Keratinocyte (primary cell): ENCODE measurements around the gene ODAD2. TPM values are rescaled to one million over a fixed set of nuclear protein-coding genes. Genes with fewer than 3 reads are reported as not detected.

Source experiments
- DNase-seq: peaks from one replicate; pipeline ENCODE4 v3.0.0-alpha.2; 2011; ENCODE audit warnings: low read depth, missing footprints, low spot score
- FAIRE-seq: peaks from 2 replicates; lab custom pipeline; 2011; peaks lifted over from hg19 to GRCh38; lab: Jason Lieb, UNC
- H2AFZ ChIP-seq: 2 replicates; pipeline ENCODE4 v1.6.0; 2012; ENCODE audit warnings: low read length, control low read depth, inconsistent platforms; ENCODE audit not compliant: control insufficient read depth
- H3K27ac ChIP-seq: 2 replicates; pipeline ENCODE4 v1.5.1; 2011; ENCODE audit warnings: low read length; ENCODE audit not compliant: control insufficient read depth, insufficient read depth
- H3K27me3 ChIP-seq: 3 replicates; pipeline ENCODE4 v1.6.0; 2011; ENCODE audit warnings: low read length; ENCODE audit not compliant: control insufficient read depth, insufficient read depth; ENCODE audit errors: extremely low read depth
- H3K36me3 ChIP-seq, 2 experiments: 2 replicates in 1 of 2; 3 replicates in 1 of 2; pipeline ENCODE4 v1.5.1; 2011; ENCODE audit warnings: low read length in 2 of 2, mild to moderate bottlenecking in 1 of 2; ENCODE audit not compliant: control insufficient read depth in 2 of 2, insufficient read depth in 2 of 2; ENCODE audit errors: extremely low read depth in 1 of 2
- H3K4me1 ChIP-seq: 3 replicates; pipeline ENCODE4 v1.5.1; 2011; ENCODE audit warnings: low read length; ENCODE audit not compliant: control insufficient read depth, insufficient read depth; ENCODE audit errors: extremely low read depth
- H3K4me2 ChIP-seq: 3 replicates; pipeline ENCODE4 v1.6.0; 2011; ENCODE audit warnings: low read depth, low read length; ENCODE audit not compliant: control insufficient read depth, insufficient read depth; ENCODE audit errors: extremely low read depth
- H3K4me3 ChIP-seq, 3 experiments: fragments of 200-600 bp in 1 of 3; sonication (generic) in 1 of 3; 2 replicates in 2 of 3; 3 replicates in 1 of 3; pipeline ENCODE4 v1.5.1; 2011 to 2016; ENCODE audit warnings: low read length in 3 of 3, mild to moderate bottlenecking in 3 of 3, control low read depth in 2 of 3, inconsistent platforms in 1 of 3, low read depth in 1 of 3, mixed read lengths in 1 of 3, mixed run types in 1 of 3, moderate library complexity in 1 of 3; ENCODE audit not compliant: control insufficient read depth in 2 of 3, insufficient read depth in 2 of 3; ENCODE audit errors: extremely low read depth in 1 of 3
- H3K79me2 ChIP-seq: 2 replicates; pipeline ENCODE4 v1.6.0; 2012; ENCODE audit warnings: low read length; ENCODE audit not compliant: control insufficient read depth, insufficient read depth
- H3K9ac ChIP-seq: 3 replicates; pipeline ENCODE4 v1.6.0; 2011; ENCODE audit warnings: low read length; ENCODE audit not compliant: control insufficient read depth, insufficient read depth; ENCODE audit errors: extremely low read depth
- H3K9me1 ChIP-seq: 3 replicates; pipeline ENCODE4 v1.6.0; 2011; ENCODE audit warnings: low read length; ENCODE audit not compliant: control insufficient read depth, insufficient read depth; ENCODE audit errors: extremely low read depth
- H3K9me3 ChIP-seq: 2 replicates; pipeline ENCODE4 v1.5.1; 2012; ENCODE audit warnings: low read depth, low read length; ENCODE audit not compliant: control insufficient read depth
- H4K20me1 ChIP-seq: 3 replicates; pipeline ENCODE4 v1.6.0; 2011; ENCODE audit warnings: low read length; ENCODE audit not compliant: control insufficient read depth, insufficient read depth; ENCODE audit errors: extremely low read depth
- EZH2 ChIP-seq: IDR thresholded peaks from one replicate; pipeline ENCODE4 v1.6.1; 2012; ENCODE audit warnings: inconsistent platforms, mild to moderate bottlenecking, low read length, moderate library complexity
- dilution Hi-C: fragments of 300-500 bp; cut with MboI; formaldehyde crosslinking; loops from one replicate; pipeline ENCODE4 v1.7.0; 2020; ENCODE audit warnings: low sequenced_read_pairs; ENCODE audit not compliant: extremely low pct_ligation_motif_present
- polyA plus RNA-seq, 5 experiments: library from polyadenylated mRNA; depleted of rRNA in 3 of 5; stranded (reverse) in 3 of 5; stranded (forward) in 1 of 5; unstranded in 1 of 5; fragments of >200 nt; gene quantifications; 1 replicate in 1 of 5; 2 replicates in 3 of 5; 3 replicates in 1 of 5; pipeline versions ENCODE4 v1.2.1 to v1.2.3, GENCODE V29; 2011 to 2012; ENCODE audit warnings: missing spikeins in 2 of 5, low read depth in 1 of 5, low replicate concordance in 1 of 5
- TF ChIP-seq, protein P1 (sequence below), 3 experiments: IDR thresholded peaks in 1 of 3; conservative IDR thresholded peaks in 1 of 3; optimal IDR thresholded peaks in 1 of 3; 2 replicates in 2 of 3; 3 replicates in 1 of 3; pipeline versions ENCODE3 to v1.5.1; 2011; ENCODE audit warnings: low read length in 3 of 3, mild to moderate bottlenecking in 3 of 3, moderate library complexity in 2 of 3, control low read depth in 1 of 3, inconsistent platforms in 1 of 3; ENCODE audit not compliant: insufficient read depth in 2 of 3; ENCODE audit errors: extremely low read depth in 1 of 3

ODAD2 gene
- polyA plus RNA-seq, 1 donor (not counting 4 experiments of a cell fraction or from before 2014, with no cell fraction given): not detected

DNA sequence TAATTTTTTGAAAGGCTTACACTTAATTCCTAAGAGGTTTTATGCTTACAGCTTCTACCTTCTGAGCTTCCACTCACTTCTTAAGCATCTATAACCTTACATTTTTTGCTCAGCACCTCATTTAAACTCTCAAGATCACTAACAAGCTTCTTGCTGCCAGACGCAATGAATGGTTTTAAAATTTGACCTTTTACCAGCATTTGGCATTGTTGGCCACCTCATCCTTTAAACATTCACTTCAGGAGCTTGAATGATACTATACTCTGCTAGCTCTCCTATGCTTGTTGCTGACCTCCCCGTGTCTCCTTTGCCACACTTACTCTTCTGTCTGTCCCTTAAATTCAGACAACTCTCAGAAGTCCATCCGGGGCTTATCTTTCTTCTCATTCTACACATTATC lies 37.7 kb upstream of the ODAD2 start:
- no peak for DNase-seq
- H3K4me3 ChIP-seq: no peak overlapping the region
- H3K9me1 ChIP-seq: no peaks in the 10 kb centered on the region
- H4K20me1 ChIP-seq: no peaks in the 10 kb centered on the region
- H3K36me3 ChIP-seq: no peaks in the 10 kb centered on the region
- no peaks in the 10 kb centered on the region for H3K4me1 ChIP-seq
- H3K4me2 ChIP-seq: no peak overlapping the region
- FAIRE-seq: no peak
- no peaks in the 10 kb centered on the region for H3K9me3 ChIP-seq
- no peak for TF ChIP-seq EZH2
- TF ChIP-seq, protein P1, sequence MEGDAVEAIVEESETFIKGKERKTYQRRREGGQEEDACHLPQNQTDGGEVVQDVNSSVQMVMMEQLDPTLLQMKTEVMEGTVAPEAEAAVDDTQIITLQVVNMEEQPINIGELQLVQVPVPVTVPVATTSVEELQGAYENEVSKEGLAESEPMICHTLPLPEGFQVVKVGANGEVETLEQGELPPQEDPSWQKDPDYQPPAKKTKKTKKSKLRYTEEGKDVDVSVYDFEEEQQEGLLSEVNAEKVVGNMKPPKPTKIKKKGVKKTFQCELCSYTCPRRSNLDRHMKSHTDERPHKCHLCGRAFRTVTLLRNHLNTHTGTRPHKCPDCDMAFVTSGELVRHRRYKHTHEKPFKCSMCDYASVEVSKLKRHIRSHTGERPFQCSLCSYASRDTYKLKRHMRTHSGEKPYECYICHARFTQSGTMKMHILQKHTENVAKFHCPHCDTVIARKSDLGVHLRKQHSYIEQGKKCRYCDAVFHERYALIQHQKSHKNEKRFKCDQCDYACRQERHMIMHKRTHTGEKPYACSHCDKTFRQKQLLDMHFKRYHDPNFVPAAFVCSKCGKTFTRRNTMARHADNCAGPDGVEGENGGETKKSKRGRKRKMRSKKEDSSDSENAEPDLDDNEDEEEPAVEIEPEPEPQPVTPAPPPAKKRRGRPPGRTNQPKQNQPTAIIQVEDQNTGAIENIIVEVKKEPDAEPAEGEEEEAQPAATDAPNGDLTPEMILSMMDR (optimal IDR thresholded peaks at IDR 0.05 in 1 of 3, IDR thresholded peaks at IDR 0.05 in 1 of 3, conservative IDR thresholded peaks at IDR 0.05 in 1 of 3; ENCODE audit: extremely low read depth in 1 of 3, insufficient read depth in 2 of 3, low read length in 3 of 3): no peak
- H3K27ac ChIP-seq: no peak overlapping the region
- H2AFZ ChIP-seq: no peak overlapping the region
- H3K9ac ChIP-seq: no peak overlapping the region
- dilution Hi-C loops: no loop called here
- H3K27me3 ChIP-seq: no peaks in the 10 kb centered on the region
- no peaks in the 10 kb centered on the region for H3K79me2 ChIP-seq

DNA sequence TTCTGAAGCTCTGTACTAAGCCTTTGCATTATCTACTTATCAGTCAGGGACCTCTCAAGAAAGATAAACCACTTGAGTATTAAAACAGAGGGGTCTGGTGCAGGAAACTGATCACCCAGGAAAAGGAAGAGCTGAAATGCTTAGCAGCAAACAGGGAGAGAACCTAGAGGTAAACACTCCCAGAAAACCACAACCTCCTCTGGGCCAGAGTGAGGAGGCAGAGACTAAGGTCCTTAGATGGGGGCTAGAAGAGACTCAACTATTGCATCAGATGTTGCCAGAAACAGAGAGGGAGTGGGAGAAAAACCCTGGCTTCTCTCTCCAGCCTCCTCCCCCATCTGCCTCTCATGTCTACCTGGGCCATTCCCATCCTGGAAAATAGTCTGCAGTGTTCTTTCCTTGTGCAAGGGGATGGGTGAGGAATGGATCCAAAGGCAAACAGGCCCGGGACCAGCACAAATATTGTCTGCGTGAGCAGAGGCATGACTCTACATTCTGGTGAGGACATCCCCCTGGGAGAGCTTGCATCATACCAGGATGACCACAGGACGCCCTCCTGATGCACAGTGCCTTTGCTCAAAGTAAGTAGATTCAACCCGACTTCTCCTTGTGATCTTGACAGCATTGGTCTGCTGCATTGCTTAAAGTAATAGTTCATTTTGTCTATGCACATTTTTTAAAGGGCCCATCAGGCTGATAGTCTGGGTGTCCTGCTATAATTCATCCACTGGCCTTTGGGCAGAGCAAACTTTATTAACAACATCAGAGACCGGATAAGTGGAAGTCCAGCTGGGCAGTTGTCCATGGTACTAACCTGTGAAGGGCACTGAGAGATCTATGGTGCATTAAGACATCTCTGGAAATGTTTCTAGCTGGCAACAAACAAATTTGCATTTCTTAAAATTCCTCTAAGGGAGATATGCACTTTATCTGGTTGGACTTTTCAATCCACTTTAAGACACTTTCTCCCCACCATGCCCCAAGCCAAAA lies 22.4 kb upstream of the ODAD2 start:
- H3K4me1 ChIP-seq: no peaks in the 10 kb centered on the region
- no peak overlapping the region for H3K9ac ChIP-seq
- no peaks in the 10 kb centered on the region for H3K79me2 ChIP-seq
- no peaks in the 10 kb centered on the region for H4K20me1 ChIP-seq
- DNase-seq (no peak), FAIRE-seq (no peak)
- dilution Hi-C loops: no loop called here
- TF ChIP-seq, protein P1 (optimal IDR thresholded peaks at IDR 0.05 in 1 of 3, IDR thresholded peaks at IDR 0.05 in 1 of 3, conservative IDR thresholded peaks at IDR 0.05 in 1 of 3; ENCODE audit: extremely low read depth in 1 of 3, insufficient read depth in 2 of 3, low read length in 3 of 3): no peak
- TF ChIP-seq EZH2: no peak
- no peaks in the 10 kb centered on the region for H3K27me3 ChIP-seq
- H3K36me3 ChIP-seq: no peaks in the 10 kb centered on the region
- no peaks in the 10 kb centered on the region for H3K9me3 ChIP-seq
- no peak overlapping the region for H3K4me2 ChIP-seq
- no peaks in the 10 kb centered on the region for H3K9me1 ChIP-seq
- H2AFZ ChIP-seq: no peak overlapping the region
- H3K4me3 ChIP-seq: no peak overlapping the region
- H3K27ac ChIP-seq: no peak overlapping the region
